Stimulated activated CD8-positive, alpha-beta memory T cell treated with anti-CD3 and anti-CD28 coated beads, Interleukin-7, amount 100 ng/mL, for 48 hours (primary cell): ENCODE results near the gene PHTF2.
A peak's percentile ranks its signal among the peaks of the same experiment; 100 is the strongest.
"Not testable (repeated sequence)": the region's sequence is repeated elsewhere in the genome, so short reads cannot be mapped to it uniquely, and the experiment has no call there.

Experiments used
- DNase-seq, 2 donors: peaks; one replicate each; pipeline ENCODE4 v3.0.0-alpha.2; 2020; ENCODE audit warnings: low read depth in 1 of 2; ENCODE audit errors: extremely low read depth in 1 of 2

The PHTF2 gene

DNA sequence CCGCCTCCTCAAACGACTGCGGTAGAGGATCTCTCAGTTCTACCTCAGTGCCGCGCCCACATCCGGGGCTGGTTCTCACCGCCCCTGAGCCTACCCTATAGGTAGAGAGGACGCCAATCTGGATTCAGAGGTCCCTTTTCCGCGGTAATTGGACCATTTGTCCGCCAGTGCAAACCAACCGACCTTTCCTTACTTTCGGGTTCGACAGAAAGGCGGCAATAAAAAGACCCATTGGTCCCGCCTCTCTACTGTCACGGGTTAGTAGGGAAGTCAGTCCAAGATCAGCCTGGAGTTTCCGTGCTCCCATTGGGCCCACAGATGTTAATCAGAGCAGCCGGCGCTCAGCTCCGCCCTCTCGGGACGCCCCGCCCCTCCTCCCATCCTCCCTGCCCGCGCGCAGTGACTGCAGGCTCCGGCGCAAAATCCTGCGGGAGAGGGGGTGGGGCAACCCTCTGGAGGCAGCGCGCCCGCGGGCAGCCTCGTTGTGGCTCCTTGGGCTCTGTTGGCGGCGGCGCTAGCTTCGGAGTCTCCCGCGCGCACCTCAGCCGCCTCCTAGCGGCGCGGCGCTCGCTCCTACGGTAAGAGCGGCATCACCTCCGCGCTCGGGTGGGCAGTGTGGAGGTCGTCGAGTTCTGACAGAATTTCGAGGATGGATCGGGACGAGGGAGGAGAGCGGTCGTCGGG, at the start of gene PHTF2, which contains the start of gene TMEM60:
TSS of gene PHTF2 (plus strand) at position 380 of the 684 bp plus-strand sequence.
TSS of gene TMEM60 (minus strand) at position 41 of the 684 bp plus-strand sequence. CDS start 4,061 bp downstream, outside the sequence.
- peak; percentile 82 to 91 for DNase-seq

DNA sequence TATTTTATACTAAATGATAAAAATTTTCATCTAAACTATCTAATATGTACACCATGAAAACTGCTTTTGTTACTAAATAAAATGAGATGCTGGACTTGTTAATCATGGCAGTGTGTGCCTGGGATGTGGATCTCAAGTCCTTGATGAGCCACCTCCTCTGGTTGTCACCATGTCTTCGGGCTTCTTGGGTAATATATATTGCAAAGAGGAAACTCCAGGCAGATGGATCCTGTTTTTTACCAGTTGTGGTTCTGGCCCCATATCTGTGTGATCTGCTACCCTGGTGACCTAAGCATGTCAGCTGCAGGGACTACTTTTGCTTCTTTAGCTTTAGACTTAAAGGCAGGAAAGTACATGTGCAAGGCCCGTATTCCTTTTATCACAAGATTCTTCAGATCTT, 46.6 kb upstream of the PHTF2 start:
- no peak for DNase-seq

DNA sequence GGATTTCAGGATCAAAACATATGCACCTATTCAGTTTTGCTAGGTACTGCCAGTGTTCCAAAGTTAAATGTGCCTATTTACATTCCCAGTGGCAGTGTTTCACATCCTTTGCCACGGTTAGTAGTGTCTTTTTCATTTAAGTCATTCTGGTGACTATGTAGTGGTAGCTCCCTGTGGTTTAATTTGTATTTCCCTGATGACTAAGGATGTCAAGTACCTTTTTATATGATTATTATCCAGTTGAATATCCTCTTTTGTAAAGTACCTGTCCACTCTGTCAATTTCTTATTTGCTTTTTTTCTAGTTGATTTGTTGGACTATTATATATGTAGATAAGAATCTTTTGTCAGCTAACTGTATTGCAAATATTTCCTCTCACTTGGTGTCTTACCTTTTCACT, 45.4 kb upstream of the PHTF2 start:
- no peak for DNase-seq

DNA sequence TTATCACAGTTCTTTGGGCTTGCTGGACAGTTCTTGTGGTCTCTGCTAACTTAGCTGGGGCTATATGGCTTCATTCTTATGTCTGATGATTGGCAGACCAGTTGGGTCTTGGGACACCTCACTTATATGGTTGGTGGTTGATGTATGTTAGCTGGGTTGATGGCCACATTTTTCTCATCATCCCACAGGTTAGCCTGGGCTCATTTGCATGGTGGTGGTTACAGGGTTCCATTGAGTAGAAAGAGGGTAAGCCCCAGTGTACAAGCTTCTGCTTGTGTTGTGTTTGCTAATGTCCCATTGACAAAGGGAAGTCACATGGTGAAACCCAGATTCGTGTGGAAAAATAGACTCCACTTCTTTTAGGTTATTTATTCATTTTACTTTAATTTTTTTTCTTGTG, 41.0 kb upstream of the PHTF2 start:
- no peak for DNase-seq

DNA sequence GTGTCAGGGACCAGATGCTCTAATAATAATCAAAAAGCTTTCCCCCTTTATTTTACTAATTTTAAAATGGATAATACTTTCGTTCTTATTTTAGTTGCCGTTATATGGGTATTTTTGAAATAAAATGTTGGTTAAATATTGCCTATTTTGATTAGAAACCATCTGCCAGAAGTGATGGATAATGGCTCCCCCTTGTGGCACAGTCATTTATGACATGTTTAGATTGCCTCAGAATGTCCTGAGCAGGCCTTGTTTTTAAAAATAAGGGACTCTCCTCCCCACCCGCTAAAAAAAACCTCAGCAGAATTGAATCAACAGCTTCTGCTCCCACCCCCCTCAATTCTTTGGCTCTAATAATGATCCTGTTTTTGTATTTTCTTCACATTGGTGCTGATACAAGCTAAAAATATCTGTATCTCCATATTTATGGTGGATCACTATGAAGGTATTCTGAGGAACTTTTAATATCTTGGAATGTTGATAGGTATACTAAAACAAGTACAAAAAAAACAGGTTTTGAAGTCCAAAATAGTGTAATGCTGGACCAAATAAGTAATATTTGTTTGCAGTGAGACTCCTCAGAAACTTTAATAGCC, 39.2 kb upstream of the PHTF2 start:
- peak; percentile 5 to 40 for DNase-seq

DNA sequence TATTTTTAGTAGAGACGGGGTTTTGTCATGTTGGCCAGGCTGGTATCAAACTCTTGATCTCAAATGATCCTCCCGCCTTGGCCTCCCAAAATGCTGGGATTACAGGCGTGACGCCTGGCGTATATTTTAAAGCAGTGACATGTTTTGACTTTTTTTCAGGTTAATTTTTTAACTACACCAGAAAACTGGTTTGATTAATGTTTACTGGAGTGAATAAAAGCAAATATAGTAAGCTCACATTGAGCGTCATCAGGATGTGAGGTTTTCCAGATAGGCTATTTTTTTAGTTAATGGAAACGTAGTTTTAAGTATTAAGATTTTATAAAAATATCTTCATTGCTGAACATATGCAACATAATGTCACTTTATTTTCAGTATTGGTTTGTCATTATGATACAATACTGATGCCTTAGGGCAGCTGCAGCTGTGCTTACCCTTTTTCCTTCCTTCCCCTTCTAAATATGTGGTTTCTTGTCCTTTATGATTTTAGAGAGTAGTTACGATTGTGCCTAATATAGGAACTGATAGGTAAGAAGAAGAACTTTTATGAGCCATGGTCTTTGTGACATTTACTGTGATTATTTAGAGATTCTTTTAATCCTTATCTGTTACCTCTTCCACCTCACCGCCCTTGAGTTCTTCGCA, 37.6 kb upstream of the PHTF2 start:
- DNase-seq: no peak

DNA sequence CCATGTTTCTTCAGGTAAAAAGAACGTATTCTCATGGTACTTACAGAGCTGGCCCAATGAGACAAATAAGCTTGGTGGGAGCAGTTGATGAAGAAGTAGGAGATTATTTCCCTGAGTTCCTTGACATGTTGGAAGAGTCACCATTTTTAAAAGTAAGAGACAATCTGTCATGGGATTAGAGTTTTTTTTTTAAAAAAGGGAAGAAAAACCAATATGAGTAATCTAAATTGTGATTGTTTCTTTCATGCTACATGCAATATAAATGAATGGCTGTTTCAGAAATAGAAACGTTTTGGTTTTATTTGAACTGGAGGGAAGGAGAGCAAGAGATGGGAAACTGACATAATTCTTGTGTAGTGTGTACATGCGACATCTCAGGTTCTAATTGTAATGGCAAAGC, 33.1 kb upstream of the PHTF2 start:
- no peak for DNase-seq

DNA sequence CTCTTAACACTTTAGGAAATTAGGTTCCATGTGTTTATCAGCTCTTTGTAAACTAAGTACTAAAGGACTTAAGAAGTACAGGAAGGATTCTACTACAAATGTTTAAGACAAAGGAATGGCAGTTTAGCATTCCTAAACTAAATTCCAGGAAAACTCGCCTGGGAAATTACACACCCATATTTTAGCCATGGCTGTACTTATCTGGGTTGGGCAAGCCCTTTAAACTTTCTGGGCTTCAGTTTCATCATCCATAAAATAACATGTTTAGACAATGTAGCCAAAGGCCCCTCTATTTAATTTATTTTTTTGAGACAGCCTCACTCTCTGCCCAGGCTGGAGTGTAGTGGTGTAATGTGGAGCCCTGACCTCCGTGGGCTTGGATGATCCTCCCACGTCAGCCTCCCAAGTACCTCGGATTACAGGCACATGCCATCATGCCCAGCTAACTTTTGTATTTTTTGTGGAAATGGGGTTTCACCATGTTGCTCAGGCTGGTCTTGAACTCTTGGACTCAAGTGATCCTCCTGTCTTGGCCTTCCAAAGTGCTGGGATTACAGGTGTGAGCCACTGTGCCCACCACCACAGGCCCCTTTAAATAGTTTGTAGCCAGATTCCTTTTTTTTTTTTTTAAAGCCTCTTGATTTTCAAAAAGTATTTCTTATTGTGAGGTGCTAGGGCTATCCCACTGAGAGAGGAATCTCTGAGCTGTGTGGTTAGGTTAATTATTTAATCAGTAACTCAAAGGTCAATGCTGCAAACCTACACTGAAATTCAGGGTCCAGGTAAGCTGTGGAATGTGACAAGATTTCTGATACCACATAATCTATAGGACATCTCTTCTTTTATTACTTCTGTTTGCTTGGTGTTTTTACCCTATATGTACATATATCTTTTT, 32.4 kb upstream of the PHTF2 start:
- no peak for DNase-seq

DNA sequence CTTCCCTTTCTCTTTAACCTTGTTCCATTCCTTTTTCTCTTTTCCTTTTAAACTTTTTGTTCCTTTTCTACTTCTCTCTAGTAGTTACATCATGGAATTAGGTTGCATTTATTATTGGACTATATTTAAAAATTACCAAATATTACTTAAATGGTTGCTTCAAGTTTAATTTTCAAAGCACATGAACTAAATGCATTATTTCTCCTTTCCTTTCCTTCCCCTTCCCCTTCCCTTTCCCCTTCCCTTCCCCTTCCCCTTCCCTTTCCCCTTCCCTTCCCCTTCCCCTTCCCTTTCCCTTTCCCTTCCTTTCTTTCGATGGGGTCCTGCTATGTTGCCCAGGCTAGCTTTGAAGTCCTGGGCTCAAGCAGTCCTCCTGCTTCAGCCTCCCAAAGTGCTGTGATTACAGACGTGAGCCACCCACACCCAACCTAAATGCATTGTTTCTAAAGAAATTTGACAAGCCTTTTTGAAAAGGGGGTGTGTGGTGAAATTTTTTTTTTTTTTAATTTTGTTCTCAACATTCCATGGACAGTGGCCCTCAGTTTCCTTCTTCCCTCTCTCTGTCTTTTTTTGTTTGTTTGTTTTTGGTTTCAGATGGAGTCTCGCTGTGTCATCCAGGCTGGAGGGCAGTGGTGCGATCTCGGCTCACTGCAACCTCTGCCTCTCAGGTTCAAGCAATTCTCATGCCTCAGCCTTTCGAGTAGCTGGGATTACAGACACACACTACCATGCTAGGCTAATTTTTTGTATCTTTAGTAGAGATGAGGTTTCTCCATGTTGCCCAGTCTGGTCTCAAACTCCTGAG, 31.6 kb upstream of the PHTF2 start:
- no peak for DNase-seq

DNA sequence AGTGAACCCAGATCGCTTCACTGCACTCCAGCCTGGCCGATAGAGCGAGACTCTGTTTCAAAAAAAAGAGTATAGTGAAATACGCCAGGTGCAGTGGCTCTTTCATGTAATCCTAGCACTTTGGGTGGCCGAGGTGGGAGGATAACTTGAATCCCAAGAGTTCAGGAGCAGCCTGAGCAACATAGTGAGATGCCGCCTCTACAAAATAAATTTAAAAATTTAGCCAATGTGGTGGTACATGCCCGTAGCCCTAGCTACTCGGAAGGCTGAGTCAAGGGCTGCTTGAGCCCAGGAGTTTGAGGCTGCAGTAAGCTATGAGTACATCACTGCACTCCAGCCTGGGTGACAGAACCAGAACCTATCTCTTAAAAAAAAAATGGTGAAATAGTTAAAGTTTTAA, 28.3 kb upstream of the PHTF2 start:
- no peak for DNase-seq

DNA sequence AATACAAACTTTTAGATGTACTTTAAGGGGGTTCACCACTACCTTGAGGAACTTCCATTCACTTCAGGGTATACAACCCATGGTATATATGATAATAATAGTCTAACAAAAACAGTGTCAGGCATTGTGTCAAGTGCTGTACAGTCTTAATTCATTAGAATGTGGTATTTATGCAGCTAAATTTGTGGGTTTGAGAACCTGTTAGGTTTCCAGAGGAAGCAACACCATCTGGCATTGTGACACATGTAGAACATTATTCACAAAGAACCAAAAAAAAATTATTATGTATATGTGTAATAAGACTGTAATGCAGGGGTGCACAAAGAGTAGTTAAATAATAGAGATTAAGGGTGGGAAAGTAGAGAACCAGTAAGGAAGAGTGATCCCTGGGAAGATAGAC, 26.7 kb upstream of the PHTF2 start:
- DNase-seq: no peak

DNA sequence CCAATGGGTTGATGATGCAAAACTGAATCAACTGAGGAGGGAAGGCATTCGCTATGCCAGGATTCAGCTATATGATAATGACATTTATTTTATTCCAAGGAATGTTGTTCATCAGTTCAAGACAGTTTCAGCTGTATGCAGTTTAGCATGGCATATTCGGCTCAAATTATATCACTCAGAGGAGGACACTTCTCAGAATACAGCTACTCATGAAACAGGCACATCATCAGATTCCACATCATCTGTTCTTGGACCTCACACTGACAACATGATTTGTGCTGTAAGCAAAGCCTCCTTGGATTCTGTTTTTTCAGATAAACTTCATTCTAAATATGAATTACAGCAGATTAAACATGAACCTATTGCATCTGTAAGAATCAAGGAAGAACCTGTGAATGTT, 20.0 kb upstream of the PHTF2 start:
- DNase-seq: no peak

DNA sequence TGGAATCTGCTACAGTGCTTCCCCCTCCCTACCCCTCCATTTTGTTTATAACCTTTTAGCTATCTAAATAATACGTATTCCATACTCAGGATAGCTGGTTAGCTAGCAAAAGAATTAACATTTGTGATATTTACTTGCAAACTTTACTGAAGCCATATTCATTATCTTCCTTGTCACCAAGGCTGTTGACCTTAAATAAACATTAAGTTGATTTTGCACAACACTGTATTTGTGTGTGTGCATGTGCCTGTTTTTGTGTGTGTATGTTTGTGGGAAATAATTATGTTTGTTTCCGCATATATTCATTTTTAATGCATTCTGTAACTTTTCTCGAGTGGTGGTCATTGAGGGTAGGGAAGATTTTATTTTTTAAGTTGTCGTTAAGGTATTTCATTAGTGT, 16.2 kb upstream of the PHTF2 start:
- DNase-seq: no peak

DNA sequence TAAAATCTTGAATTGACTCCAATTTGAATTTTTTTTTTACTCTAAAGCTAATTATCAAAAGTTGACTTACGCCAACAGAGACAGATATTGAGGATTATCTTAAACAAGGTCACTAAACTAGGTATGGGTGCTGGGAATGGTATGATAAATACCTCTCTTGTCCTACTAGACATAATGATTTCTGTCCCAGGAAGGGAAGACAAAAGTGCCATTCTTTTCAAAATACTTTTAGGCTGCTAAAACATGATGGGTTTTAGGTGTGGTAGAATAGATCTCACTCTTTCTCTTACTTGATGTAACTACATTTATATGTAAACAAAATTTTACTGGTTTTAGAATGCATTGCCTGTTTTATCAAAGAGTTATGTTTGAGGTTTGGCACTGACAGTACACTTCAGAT, 15.5 kb upstream of the PHTF2 start:
- DNase-seq: no peak

DNA sequence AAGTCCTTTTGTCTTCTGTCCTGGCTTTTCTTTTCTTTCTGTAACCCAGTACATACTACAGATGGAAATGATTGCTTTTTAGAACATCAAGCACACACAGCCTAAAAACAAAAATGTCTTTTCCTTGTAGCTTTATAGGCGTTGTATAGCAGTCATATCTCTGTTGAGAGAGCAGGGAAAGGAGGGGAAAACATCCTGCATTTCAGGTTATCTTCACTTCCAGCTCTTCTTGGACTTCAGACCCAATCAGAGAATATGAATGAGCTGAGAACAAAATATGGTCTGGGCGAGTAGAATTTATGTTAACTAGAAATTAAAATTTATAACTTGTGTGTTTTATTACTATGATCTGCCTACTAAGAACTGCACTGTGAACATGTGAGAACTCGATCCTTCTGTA, 15.0 kb upstream of the PHTF2 start:
- DNase-seq: no peak

DNA sequence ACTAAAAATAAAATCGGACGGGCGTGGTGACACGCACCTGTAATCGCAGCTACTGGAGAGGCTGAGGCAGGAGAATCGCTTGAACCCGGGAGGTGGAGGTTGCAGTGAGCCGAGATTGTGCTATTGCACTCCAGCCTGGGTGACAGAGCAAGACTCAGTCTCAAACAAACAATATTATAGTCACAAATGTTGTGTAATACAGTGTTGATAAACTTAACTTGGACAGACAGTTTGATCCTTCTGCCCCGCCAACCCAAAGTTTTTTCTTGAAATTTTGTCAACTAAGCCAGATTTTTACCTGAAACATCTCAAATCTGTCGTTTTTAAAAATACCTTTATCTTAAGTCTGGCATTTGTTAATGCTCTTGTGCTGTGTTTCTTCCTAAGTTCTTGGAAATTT, 14.1 kb upstream of the PHTF2 start:
- DNase-seq: not testable (repeated sequence)

DNA sequence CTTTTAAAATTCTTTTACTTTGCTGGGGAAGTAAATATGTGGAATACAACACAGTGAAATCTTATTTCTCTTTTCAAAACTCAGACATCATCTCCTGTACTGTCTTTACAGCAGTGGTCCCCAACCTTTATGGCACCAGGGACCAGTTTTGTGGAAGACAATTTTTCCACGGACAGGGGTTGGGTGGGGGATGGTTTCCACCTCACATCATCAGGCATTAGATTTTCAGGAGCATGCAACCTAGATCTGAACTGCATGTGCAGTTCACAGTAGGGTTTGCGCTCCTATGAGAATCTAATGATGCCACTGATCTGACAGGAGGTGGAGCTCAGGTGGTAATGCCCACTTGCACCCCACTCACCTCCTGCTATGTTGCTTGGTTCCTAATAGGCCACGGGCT, 12.6 kb upstream of the PHTF2 start:
- DNase-seq: no peak

DNA sequence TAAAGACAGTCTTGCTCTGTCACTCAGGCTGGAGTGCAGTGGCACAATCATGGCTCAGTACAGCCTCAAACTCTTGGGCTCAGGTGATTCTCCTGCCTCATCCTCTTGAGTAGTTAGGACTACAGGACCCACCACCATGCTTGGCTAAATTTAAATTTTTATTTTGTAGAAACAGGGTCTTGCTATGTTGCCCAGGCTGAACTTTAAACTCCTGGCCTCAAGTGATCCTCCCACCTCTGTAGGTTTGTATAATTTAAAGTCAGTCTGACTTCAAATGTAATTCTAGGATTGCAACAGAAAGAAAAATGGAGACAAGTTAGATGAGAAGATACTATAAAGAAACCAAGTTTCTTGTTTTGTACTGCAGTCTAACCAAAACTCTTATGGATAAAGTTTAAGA, 11.8 kb upstream of the PHTF2 start:
- no peak for DNase-seq

DNA sequence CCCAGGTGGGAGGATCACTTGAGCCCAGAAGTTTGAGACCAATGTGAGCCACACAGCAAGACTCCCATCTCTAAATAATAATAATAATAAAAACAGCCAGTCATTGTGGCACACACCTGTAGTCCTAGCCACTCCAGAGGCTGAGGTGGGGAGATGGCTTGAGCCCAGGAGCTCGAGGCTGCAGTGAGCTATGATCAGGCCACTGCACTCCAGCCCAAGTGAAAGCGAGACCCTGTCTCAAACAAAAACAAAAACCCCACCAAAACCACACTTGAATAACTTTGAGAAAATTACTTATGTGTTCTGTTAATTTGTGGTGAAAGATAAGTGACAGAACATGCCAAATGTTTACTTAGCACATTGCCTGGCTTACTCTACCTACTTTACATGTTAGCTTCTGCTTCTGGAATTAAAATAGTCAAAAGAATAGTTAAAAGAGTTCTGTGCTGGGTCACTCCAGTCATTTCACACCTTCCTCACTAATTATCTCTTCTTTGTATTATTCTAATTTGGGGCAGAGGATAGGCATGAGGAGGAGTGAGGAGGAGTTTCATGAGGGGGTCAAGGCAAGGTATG, 10.2 kb upstream of the PHTF2 start:
- DNase-seq: no peak

DNA sequence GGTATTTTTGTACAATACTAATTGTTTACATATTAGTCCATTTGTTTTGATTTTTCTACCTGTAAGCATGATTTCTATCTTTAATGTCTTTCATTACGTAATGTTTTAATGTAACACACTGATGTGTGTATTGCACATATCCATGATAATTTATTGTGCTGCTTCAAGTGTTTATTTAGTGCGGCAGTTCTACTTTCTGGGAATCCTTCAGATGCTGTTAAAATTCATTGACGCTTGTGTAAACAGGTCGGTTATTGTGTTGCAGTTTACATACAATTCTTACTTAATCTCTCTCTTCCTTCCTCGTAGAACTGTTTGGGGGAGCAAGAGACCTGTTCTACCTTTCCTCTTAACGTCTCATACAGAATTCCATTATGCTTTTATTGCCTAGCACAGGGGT, 7.2 kb upstream of the PHTF2 start:
- DNase-seq: no peak
